GM13977 (cell line): Measurements from ENCODE around the gene SRPRA.

Experiments used
- DNase-seq: peaks from one replicate; pipeline ENCODE4 v3.0.0; 2012; ENCODE audit warnings: low spot score
- in situ Hi-C: fragments of 300-500 bp; cut with MboI; formaldehyde crosslinking; loops from one replicate; pipeline ENCODE4 v1.12.0; 2022; ENCODE audit warnings: low sequenced_read_pairs, low pct_unique_long_range_greater_than_20kb, mixed read lengths, inconsistent platforms; ENCODE audit not compliant: unreplicated experiment
- TF ChIP-seq, protein P1 (sequence below): IDR thresholded peaks from 2 replicates; pipeline ENCODE4 v1.5.1; 2012; ENCODE audit warnings: mild to moderate bottlenecking, control low read depth; ENCODE audit not compliant: insufficient read depth; ENCODE audit errors: extremely low read depth, missing control alignments

The SRPRA gene, protein sequence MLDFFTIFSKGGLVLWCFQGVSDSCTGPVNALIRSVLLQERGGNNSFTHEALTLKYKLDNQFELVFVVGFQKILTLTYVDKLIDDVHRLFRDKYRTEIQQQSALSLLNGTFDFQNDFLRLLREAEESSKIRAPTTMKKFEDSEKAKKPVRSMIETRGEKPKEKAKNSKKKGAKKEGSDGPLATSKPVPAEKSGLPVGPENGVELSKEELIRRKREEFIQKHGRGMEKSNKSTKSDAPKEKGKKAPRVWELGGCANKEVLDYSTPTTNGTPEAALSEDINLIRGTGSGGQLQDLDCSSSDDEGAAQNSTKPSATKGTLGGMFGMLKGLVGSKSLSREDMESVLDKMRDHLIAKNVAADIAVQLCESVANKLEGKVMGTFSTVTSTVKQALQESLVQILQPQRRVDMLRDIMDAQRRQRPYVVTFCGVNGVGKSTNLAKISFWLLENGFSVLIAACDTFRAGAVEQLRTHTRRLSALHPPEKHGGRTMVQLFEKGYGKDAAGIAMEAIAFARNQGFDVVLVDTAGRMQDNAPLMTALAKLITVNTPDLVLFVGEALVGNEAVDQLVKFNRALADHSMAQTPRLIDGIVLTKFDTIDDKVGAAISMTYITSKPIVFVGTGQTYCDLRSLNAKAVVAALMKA

DNA sequence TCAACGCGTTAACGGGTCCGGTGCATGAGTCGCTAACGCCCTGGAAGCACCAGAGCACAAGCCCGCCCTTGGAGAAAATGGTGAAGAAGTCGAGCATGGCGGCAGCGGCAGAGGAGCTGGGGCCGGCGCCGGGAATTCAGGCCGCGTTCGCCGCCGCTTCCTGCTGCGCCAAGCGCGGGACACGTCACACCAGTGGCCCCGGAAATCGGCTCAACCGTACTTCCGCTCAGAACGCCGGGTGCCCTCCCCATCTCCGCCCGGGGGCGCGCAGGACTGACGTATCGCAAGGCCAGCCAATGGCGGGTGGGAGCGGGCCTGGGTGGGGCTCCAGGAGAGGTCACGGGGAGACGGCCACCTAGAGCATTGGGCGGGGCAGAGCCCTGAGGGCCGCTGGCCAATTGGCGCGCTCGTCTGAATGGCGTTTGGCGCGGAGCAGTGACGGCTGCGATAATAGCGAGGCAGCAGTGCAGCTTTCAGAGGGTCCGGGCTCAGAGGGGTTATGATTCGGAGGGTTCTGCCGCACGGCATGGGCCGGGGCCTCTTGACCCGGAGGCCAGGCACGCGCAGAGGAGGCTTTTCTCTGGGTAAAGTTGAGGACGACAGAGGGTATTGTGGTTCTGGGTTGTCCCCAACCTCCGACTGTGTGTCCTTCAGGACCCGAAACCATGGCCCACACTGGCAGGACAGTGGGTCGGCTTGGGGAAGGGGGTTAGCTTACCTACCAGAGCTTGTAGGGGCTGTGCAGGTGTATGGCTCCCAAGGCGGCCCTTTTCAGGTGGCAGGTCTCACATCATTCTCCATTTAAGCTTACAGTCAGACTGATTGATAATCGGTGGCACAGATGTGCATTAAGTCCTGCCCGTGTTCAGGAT, at the start of gene SRPRA, which contains the start of gene FOXRED1:
TSS of gene SRPRA (minus strand) at position 188 of the 872 bp plus-strand sequence. CDS start at position 97, 91 bp downstream.
TSS of gene FOXRED1 (plus strand) at position 447 of the 872 bp plus-strand sequence. CDS start at position 500, 53 bp downstream.
- TF ChIP-seq, protein P1, sequence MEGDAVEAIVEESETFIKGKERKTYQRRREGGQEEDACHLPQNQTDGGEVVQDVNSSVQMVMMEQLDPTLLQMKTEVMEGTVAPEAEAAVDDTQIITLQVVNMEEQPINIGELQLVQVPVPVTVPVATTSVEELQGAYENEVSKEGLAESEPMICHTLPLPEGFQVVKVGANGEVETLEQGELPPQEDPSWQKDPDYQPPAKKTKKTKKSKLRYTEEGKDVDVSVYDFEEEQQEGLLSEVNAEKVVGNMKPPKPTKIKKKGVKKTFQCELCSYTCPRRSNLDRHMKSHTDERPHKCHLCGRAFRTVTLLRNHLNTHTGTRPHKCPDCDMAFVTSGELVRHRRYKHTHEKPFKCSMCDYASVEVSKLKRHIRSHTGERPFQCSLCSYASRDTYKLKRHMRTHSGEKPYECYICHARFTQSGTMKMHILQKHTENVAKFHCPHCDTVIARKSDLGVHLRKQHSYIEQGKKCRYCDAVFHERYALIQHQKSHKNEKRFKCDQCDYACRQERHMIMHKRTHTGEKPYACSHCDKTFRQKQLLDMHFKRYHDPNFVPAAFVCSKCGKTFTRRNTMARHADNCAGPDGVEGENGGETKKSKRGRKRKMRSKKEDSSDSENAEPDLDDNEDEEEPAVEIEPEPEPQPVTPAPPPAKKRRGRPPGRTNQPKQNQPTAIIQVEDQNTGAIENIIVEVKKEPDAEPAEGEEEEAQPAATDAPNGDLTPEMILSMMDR: no peak
- in situ Hi-C loops: no loop called here
- DNase-seq: peak; percentile 100

DNA sequence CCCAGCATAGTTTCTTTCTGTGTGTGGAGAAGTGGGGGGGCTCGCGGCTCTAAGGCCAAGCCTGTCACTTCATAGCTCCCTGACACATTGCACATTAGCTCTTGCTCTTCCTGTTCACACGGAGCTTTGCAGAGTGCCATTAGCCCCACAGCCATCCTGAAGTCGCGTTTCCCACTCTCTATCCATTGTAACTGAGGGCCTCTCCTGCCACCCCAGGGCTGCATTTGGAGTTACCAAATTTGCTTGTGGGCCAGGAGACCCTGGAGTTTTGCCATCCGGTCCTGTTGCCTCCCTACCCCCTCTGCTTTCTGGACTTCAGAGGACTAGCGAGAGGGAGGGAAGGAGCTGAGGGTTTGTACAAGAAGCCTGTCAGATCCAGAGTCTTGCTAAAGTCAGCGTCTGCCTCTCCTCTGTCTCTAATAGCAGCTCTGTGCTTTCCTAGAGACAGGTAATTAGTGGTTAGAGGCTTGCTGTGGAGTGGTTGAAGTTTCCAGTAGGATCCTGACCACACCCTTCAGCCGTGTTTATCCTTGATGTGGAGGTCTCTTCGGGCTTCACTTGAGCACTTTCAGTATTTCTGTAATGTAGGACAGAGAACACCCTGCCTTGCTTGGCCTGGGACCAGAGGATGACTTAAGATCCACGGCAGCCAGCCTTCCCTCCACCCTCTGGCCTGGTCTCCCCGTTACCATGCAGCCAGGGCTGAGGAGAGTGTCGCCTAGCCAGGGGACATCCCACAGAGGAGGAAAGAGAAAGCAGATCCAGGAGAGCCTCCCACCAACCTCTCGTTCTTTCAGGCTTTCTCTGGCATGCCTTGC, 49.3 kb upstream of the SRPRA start:
- DNase-seq: no peak
- in situ Hi-C loops: no loop called here
- TF ChIP-seq, protein P1: no peak

DNA sequence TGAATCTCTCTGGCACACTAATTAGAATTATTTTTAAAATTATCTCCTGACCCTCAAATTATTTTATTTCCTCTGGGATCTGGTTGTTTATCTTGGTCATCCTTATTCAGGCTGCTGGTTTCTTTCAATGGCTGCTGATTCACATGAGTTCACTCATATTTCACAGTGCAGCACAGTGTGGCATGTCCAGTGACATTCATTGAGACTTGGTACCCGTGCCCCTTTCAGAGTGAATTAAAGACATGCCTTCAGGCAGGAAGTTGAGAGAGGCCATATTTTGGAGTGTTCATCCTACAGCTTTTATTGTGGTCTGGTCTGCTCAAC, 48.7 kb upstream of the SRPRA start:
- TF ChIP-seq, protein P1: no peak
- DNase-seq: no peak
- in situ Hi-C loops: no loop called here

- no peak for DNase-seq
- in situ Hi-C loops: no loop called here
- TF ChIP-seq, protein P1: no peak
These were observed 45.1 kb upstream of the SRPRA start for GRCh38 chr11:126313826-126314225.

DNA sequence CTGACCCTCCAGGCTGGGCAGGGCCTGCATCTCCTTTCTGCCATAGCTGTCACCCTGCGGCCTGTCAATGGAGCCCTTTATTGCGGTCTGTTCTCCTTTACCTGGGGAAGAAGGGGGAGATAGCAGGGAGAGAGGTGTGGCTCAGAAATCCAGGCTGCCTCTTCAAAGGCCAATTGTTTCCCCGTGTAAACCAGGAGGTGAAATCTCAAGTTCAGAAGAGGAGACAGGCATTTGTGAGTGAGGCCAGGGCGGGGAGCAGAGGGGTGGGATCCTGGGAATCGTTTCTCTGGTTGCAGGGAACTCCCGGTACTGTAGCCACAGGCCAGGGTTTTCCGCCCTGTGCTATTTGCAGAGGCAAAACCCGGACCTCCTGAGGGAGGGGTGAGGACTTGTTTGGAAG, 44.3 kb upstream of the SRPRA start:
- DNase-seq: no peak
- TF ChIP-seq, protein P1: no peak
- in situ Hi-C loops: no loop called here
